IPS-18a (cell line): ENCODE data around the gene OR51B4.

Source experiments
- H3K27ac ChIP-seq: one replicate; pipeline ENCODE4 v1.5.1; 2013; ENCODE audit warnings: low read length
- H3K27me3 ChIP-seq: one replicate; pipeline ENCODE4 v1.6.1; 2013; ENCODE audit warnings: mild to moderate bottlenecking, low read length; ENCODE audit not compliant: control insufficient read depth, insufficient read depth
- H3K36me3 ChIP-seq: one replicate; pipeline ENCODE4 v1.6.1; 2013; ENCODE audit warnings: low read depth, low read length; ENCODE audit not compliant: control insufficient read depth
- H3K4me1 ChIP-seq: one replicate; pipeline ENCODE4 v1.6.1; 2013; ENCODE audit warnings: low read depth, low read length; ENCODE audit not compliant: control insufficient read depth
- H3K4me3 ChIP-seq: one replicate; pipeline ENCODE4 v1.5.1; 2013; ENCODE audit warnings: low read length
- H3K9ac ChIP-seq: one replicate; pipeline ENCODE4 v1.6.1; 2013; ENCODE audit warnings: mild to moderate bottlenecking, low read length, moderate library complexity
- H3K9me3 ChIP-seq: one replicate; pipeline ENCODE4 v1.6.1; 2013; ENCODE audit warnings: low read depth, low read length; ENCODE audit not compliant: control insufficient read depth

The OR51B4 gene

GRCh38 chr11:5291207-5291838, 10.4 kb downstream of the OR51B4 start:
- Histone ChIP-seq H3K27me3 (no peaks in the 10 kb centered on the region), H3K36me3 (no peaks in the 10 kb centered on the region), H3K9me3 (no peaks in the 10 kb centered on the region), H3K4me1 (no peaks in the 10 kb centered on the region), H3K9ac (no peak overlapping the region), H3K27ac (no peak overlapping the region), H3K4me3 (no peak overlapping the region)

- Histone ChIP-seq H3K36me3 (no peaks in the 10 kb centered on the region), H3K27me3 (no peaks in the 10 kb centered on the region), H3K4me1 (no peaks in the 10 kb centered on the region), H3K27ac (no peak overlapping the region), H3K4me3 (no peak overlapping the region), H3K9ac (no peak overlapping the region), H3K9me3 (no peaks in the 10 kb centered on the region)
Observed at GRCh38 chr11:5290106-5290505, 11.6 kb downstream of the OR51B4 start.

- Histone ChIP-seq H3K4me3 (no peak overlapping the region), H3K9me3 (no peaks in the 10 kb centered on the region), H3K27me3 (no peaks in the 10 kb centered on the region), H3K27ac (no peak overlapping the region), H3K4me1 (no peaks in the 10 kb centered on the region), H3K36me3 (no peaks in the 10 kb centered on the region), H3K9ac (no peak overlapping the region)
Observed at GRCh38 chr11:5289696-5290095, 12.1 kb downstream of the OR51B4 start.

GRCh38 chr11:5288906-5289550, 12.7 kb downstream of the OR51B4 start:
- no peak overlapping the region for H3K4me3 ChIP-seq
- H3K4me1 ChIP-seq: no peaks in the 10 kb centered on the region
- H3K9me3 ChIP-seq: no peaks in the 10 kb centered on the region
- H3K27me3 ChIP-seq: no peaks in the 10 kb centered on the region
- H3K9ac ChIP-seq: no peak overlapping the region
- no peaks in the 10 kb centered on the region for H3K36me3 ChIP-seq
- no peak overlapping the region for H3K27ac ChIP-seq

- H3K27ac ChIP-seq: no peak overlapping the region
- no peak overlapping the region for H3K4me3 ChIP-seq
- no peak overlapping the region for H3K9ac ChIP-seq
- H3K36me3 ChIP-seq: no peaks in the 10 kb centered on the region
- no peaks in the 10 kb centered on the region for H3K4me1 ChIP-seq
- no peaks in the 10 kb centered on the region for H3K27me3 ChIP-seq
- no peaks in the 10 kb centered on the region for H3K9me3 ChIP-seq
Observed at GRCh38 chr11:5288108-5288905, 13.4 kb downstream of the OR51B4 start.

- no peaks in the 10 kb centered on the region for H3K4me1 ChIP-seq
- H3K9ac ChIP-seq: no peak overlapping the region
- no peak overlapping the region for H3K27ac ChIP-seq
Observed at GRCh38 chr11:5286901-5287300, 14.8 kb downstream of the OR51B4 start.

GRCh38 chr11:5286351-5286750, 15.4 kb downstream of the OR51B4 start:
- no peak overlapping the region for H3K4me3 ChIP-seq
- H3K9ac ChIP-seq: no peak overlapping the region
- H3K36me3 ChIP-seq: no peaks in the 10 kb centered on the region
- H3K27ac ChIP-seq: no peak overlapping the region
- no peaks in the 10 kb centered on the region for H3K4me1 ChIP-seq
- no peaks in the 10 kb centered on the region for H3K9me3 ChIP-seq
- H3K27me3 ChIP-seq: no peaks in the 10 kb centered on the region

More at GRCh38 chr11:5286901-5287300, 14.8 kb downstream of the OR51B4 start:
- Histone ChIP-seq H3K4me3 (no peak overlapping the region), H3K27me3 (no peaks in the 10 kb centered on the region), H3K9me3 (no peaks in the 10 kb centered on the region), H3K36me3 (no peaks in the 10 kb centered on the region)

GRCh38 chr11:5285703-5286340, 15.9 kb downstream of the OR51B4 start:
- no peaks in the 10 kb centered on the region for H3K9me3 ChIP-seq
- no peak overlapping the region for H3K9ac ChIP-seq
- no peaks in the 10 kb centered on the region for H3K4me1 ChIP-seq
- no peaks in the 10 kb centered on the region for H3K36me3 ChIP-seq
- H3K27ac ChIP-seq: no peak overlapping the region
- H3K4me3 ChIP-seq: no peak overlapping the region
- no peaks in the 10 kb centered on the region for H3K27me3 ChIP-seq

- Histone ChIP-seq H3K4me3 (no peak overlapping the region), H3K27ac (no peak overlapping the region), H3K4me1 (no peaks in the 10 kb centered on the region)
Observed at GRCh38 chr11:5284637-5285036, 17.1 kb downstream of the OR51B4 start.

DNA sequence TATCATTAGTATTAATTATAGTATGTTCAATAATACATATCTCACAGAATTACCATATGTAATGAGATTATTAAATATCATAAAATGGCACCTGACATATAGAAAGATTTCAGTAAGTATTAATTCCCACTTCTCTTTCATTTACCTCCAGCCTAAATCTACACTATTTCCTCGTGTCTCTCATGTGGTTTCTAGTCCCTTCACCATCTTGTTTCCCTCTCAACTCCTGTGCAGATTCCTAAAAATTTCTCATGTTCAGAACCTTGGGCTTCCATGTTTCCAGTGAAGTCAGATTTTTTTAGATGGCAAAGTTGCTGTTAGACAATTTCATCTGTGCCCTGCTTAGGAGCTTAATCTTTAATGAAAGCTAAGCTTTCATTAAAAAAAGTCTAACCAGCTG, 17.9 kb downstream of the OR51B4 start:
- no peak overlapping the region for H3K27ac ChIP-seq
- no peaks in the 10 kb centered on the region for H3K9me3 ChIP-seq
- no peak overlapping the region for H3K4me3 ChIP-seq
- H3K27me3 ChIP-seq: no peaks in the 10 kb centered on the region
- no peak overlapping the region for H3K9ac ChIP-seq
- no peaks in the 10 kb centered on the region for H3K36me3 ChIP-seq
- no peaks in the 10 kb centered on the region for H3K4me1 ChIP-seq

More at GRCh38 chr11:5284637-5285036, 17.1 kb downstream of the OR51B4 start:
- H3K9me3 ChIP-seq: no peaks in the 10 kb centered on the region
- no peak overlapping the region for H3K9ac ChIP-seq
- no peaks in the 10 kb centered on the region for H3K36me3 ChIP-seq
- no peaks in the 10 kb centered on the region for H3K27me3 ChIP-seq

DNA sequence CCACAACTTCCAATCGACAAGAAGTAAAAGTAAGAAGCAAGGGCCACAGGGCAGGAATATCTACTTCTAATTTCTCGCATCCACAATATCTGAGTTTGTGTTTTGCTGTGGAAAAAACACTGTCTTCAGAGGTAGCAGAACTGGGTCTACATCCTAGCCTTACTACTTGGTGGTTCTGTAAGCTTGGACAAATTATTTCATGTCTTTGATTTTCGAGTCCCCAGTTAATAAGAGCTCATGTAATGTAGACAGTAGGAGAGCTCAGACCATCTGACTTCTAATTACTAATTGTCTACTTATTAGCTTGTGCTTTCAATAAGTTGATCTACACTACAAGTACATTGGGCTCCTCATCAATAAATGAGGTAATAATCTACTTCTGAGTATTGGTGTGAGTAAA, 18.7 kb downstream of the OR51B4 start:
- Histone ChIP-seq H3K4me3 (no peak overlapping the region), H3K27me3 (no peaks in the 10 kb centered on the region), H3K9ac (no peak overlapping the region), H3K4me1 (no peaks in the 10 kb centered on the region), H3K9me3 (no peaks in the 10 kb centered on the region), H3K27ac (no peak overlapping the region), H3K36me3 (no peaks in the 10 kb centered on the region)
